Endothelial cell of umbilical vein (primary cell): ENCODE results near the gene WLS. TPM values are rescaled to one million over a fixed set of nuclear protein-coding genes. Genes with fewer than 3 reads are reported as not detected.

Source experiments
- BruUV-seq: library from RNA; stranded (reverse); fragments of 400-500 nt; replicated peaks from 2 replicates; lab custom pipeline; 2021; lab: Mats Ljungman, UMichigan
- CTCF ChIA-PET: fragments of 300-600, 350-600 bp; sonication (Branson Sonifier 250); formaldehyde crosslinking; loops from one replicate; lab custom pipeline; 2021; ENCODE audit warnings: antibody characterized with exemption, inconsistent platforms; lab: Charles Lee
- POLR2A ChIA-PET: fragments of 300-600, 350-600 bp; sonication (Branson Sonifier 250); formaldehyde crosslinking; loops from one replicate; lab custom pipeline; 2021; ENCODE audit warnings: antibody characterized with exemption, inconsistent platforms; lab: Charles Lee
- DNase-seq: peaks from one replicate; pipeline ENCODE4 v3.0.0-alpha.2; 2011; ENCODE audit warnings: low read depth, low spot score
- FAIRE-seq: peaks from 2 replicates; lab custom pipeline; 2011; peaks lifted over from hg19 to GRCh38; lab: Jason Lieb, UNC
- H2AFZ ChIP-seq: 2 replicates; pipeline ENCODE4 v1.6.0; 2012; ENCODE audit warnings: low read depth, low read length, control low read depth, inconsistent platforms
- H3K27ac ChIP-seq: 2 replicates; pipeline ENCODE4 v1.5.1; 2011; ENCODE audit warnings: low read depth, mild to moderate bottlenecking, control low read depth, low read length, moderate library complexity; ENCODE audit not compliant: insufficient read depth
- H3K27me3 ChIP-seq, 2 experiments: 2 replicates each; pipeline versions ENCODE4 v1.6.0 to v1.6.1; 2011; ENCODE audit warnings: low read length in 2 of 2, mixed read lengths in 1 of 2; ENCODE audit not compliant: control insufficient read depth in 2 of 2, insufficient read depth in 2 of 2
- H3K36me3 ChIP-seq, 2 experiments: 2 replicates in 1 of 2; 3 replicates in 1 of 2; pipeline ENCODE4 v1.5.1; 2011; ENCODE audit warnings: low read length in 2 of 2, mild to moderate bottlenecking in 1 of 2, moderate library complexity in 1 of 2; ENCODE audit not compliant: control insufficient read depth in 2 of 2, insufficient read depth in 2 of 2; ENCODE audit errors: extremely low read depth in 1 of 2
- H3K4me1 ChIP-seq: 3 replicates; pipeline ENCODE4 v1.5.1; 2011; ENCODE audit warnings: mild to moderate bottlenecking, low read length; ENCODE audit not compliant: control insufficient read depth, insufficient read depth; ENCODE audit errors: extremely low read depth
- H3K4me2 ChIP-seq: 2 replicates; pipeline ENCODE4 v1.6.1; 2011; ENCODE audit warnings: low read length, control low read depth, mixed read lengths; ENCODE audit not compliant: insufficient read depth
- H3K4me3 ChIP-seq, 3 experiments: fragments of 200-600 bp in 1 of 3; sonication (generic), shearing (Covaris generic) in 1 of 3; replicated peaks in 1 of 3; 2 replicates each; pipeline ENCODE4 v1.5.1; 2011 to 2016; ENCODE audit warnings: control low read depth in 3 of 3, low read length in 3 of 3, mild to moderate bottlenecking in 2 of 3, inconsistent platforms in 1 of 3, low read depth in 1 of 3, moderate library complexity in 1 of 3; ENCODE audit not compliant: insufficient read depth in 1 of 3
- H3K79me2 ChIP-seq: 2 replicates; pipeline ENCODE4 v1.6.0; 2012; ENCODE audit warnings: low read length, inconsistent platforms; ENCODE audit not compliant: control insufficient read depth, insufficient read depth
- H3K9ac ChIP-seq: replicated peaks from 2 replicates; pipeline ENCODE3; 2011; ENCODE audit warnings: low read length, control low read depth; ENCODE audit not compliant: insufficient read depth; ENCODE audit errors: extremely low read depth
- H3K9me1 ChIP-seq: replicated peaks from 3 replicates; pipeline ENCODE4 v1.6.0; 2011; ENCODE audit warnings: mild to moderate bottlenecking, low read length; ENCODE audit not compliant: control insufficient read depth, insufficient read depth; ENCODE audit errors: extremely low read depth
- H3K9me3 ChIP-seq: replicated peaks from 2 replicates; pipeline ENCODE4 v1.5.1; 2012; ENCODE audit warnings: low read length, inconsistent platforms; ENCODE audit not compliant: control insufficient read depth, insufficient read depth
- H4K20me1 ChIP-seq: replicated peaks from 2 replicates; pipeline ENCODE3; 2011; ENCODE audit warnings: mild to moderate bottlenecking, low read length; ENCODE audit not compliant: control insufficient read depth, insufficient read depth; ENCODE audit errors: extremely low read depth
- CTCF ChIP-seq, 2 donors: IDR thresholded peaks; 1 replicate in 1 of 2; 2 replicates in 1 of 2; pipeline ENCODE4 v1.5.1; 2011; ENCODE audit warnings: low read length in 2 of 2, mild to moderate bottlenecking in 2 of 2, moderate library complexity in 2 of 2, control low read depth in 1 of 2, inconsistent platforms in 1 of 2, low read depth in 1 of 2; ENCODE audit not compliant: insufficient read depth in 1 of 2; ENCODE audit errors: extremely low read depth in 1 of 2
- EZH2 ChIP-seq: IDR thresholded peaks from 2 replicates; pipeline ENCODE4 v1.6.1; 2012; ENCODE audit warnings: borderline replicate concordance, low read depth, mild to moderate bottlenecking, moderate library complexity, low read length, inconsistent platforms; ENCODE audit not compliant: severe bottlenecking
- FOS ChIP-seq: IDR thresholded peaks from 2 replicates; pipeline ENCODE4 v1.6.1; 2011; ENCODE audit warnings: mild to moderate bottlenecking, low read length, moderate library complexity, borderline replicate concordance; ENCODE audit not compliant: insufficient read depth
- GATA2 ChIP-seq: IDR thresholded peaks from 2 replicates; pipeline ENCODE4 v1.7.0; 2011; ENCODE audit warnings: low read depth, mild to moderate bottlenecking, moderate library complexity, mixed read lengths, low read length; ENCODE audit not compliant: insufficient read length, insufficient read depth
- JUN ChIP-seq: IDR thresholded peaks from 2 replicates; pipeline ENCODE4 v1.6.1; 2011; ENCODE audit warnings: borderline replicate concordance, low read depth; ENCODE audit not compliant: insufficient read length, insufficient read depth
- MAX ChIP-seq: IDR thresholded peaks from 2 replicates; pipeline ENCODE4 v1.6.1; 2011; ENCODE audit not compliant: insufficient read depth, insufficient read length
- MYC ChIP-seq: IDR thresholded peaks from one replicate; pipeline ENCODE4 v1.6.1; 2011; ENCODE audit warnings: mild to moderate bottlenecking, low read depth, low read length
- POLR2A ChIP-seq: IDR thresholded peaks from 2 replicates; pipeline ENCODE4 v1.6.1; 2012; ENCODE audit warnings: low read depth, mild to moderate bottlenecking, control low read depth, low read length
- POLR2AphosphoS5 ChIP-seq: IDR thresholded peaks from 2 replicates; pipeline ENCODE4 v1.6.1; 2012; ENCODE audit warnings: low read depth, mild to moderate bottlenecking, control low read depth, low read length, moderate library complexity; ENCODE audit not compliant: insufficient read depth
- dilution Hi-C: fragments of 300-500 bp; cut with MboI; formaldehyde crosslinking; loops from one replicate; pipeline ENCODE4 v1.15.0; 2019; ENCODE audit warnings: low sequenced_read_pairs; ENCODE audit not compliant: extremely low pct_ligation_motif_present
- intact Hi-C: fragments of 100-400 bp; cut with micrococcal nuclease; formaldehyde crosslinking; loops from one replicate; pipeline ENCODE4 v1.10.0; 2022
- polyA plus RNA-seq, 4 experiments: library from polyadenylated mRNA; depleted of rRNA in 3 of 4; stranded (reverse) in 3 of 4; unstranded in 1 of 4; fragments of >200 nt; gene quantifications; 2 replicates each; pipeline versions ENCODE4 v1.2.1 to v1.2.3, GENCODE V29; 2011 to 2012; ENCODE audit warnings: missing spikeins in 1 of 4
- total RNA-seq: library from RNA; stranded (reverse); gene quantifications from 2 replicates; pipeline ENCODE4 v1.2.3, GENCODE V29; 2021

WLS gene
- total and polyA plus RNA-seq, 2 donors (not counting 3 experiments of a cell fraction or from before 2014, with no cell fraction given) = 121 to 199 TPM

- H3K27me3 ChIP-seq = no peaks in the 10 kb centered on the region
- FAIRE-seq (no peak), DNase-seq (no peak)
- H3K27ac ChIP-seq = no peak overlapping the region
- no peaks in the 10 kb centered on the region for H3K9me1 ChIP-seq
- no peak overlapping the region for H3K4me2 ChIP-seq
- peaks cover 5 to 8% of the 10 kb centered on the region in 2 experiments for H3K36me3 ChIP-seq
- H2AFZ ChIP-seq = no peak overlapping the region
- intact Hi-C loops = no loop called here
- peaks cover 21% of the 10 kb centered on the region for H3K4me1 ChIP-seq
- dilution Hi-C loops = no loop called here
- no peaks in the 10 kb centered on the region for H4K20me1 ChIP-seq
- H3K4me3 ChIP-seq = no peak overlapping the region
- no TSS peak for BruUV-seq
- ChIA-PET CTCF (interaction anchor here (1.5 kb wide), 1 partner anchor 9 kb away, joined by 3 read pairs; no protein-coding TSS in a partner anchor), POLR2A (no interaction called here)
- H3K79me2 ChIP-seq = peaks cover 6% of the 10 kb centered on the region
- TF ChIP-seq POLR2A (no peak), FOS (no peak), EZH2 (no peak), MYC (no peak), POLR2AphosphoS5 (no peak), MAX (no peak), JUN (no peak), CTCF (IDR thresholded peaks at IDR 0.05; ENCODE audit: extremely low read depth in 1 of 2, insufficient read depth in 1 of 2, low read depth in 1 of 2, low read length in 2 of 2) (no peak), GATA2 (no peak)
- H3K9me3 ChIP-seq = no peaks in the 10 kb centered on the region
- no peak overlapping the region for H3K9ac ChIP-seq
Observed at GRCh38 chr1:68185743-68186142, 46.6 kb downstream of the WLS start.
